Measurements from ENCODE around the gene PPIL6. TPM values are rescaled to one million over a fixed set of nuclear protein-coding genes. Genes with fewer than 3 reads are reported as not detected.

Gene PPIL6
- total and polyA plus RNA-seq, 2 experiments from 2014 or later, result 1.7 TPM

GRCh38 chr6:109472132-109472995, 31.9 kb upstream of the PPIL6 start:
- peaks cover 43% of the 10 kb centered on the region for H3K79me2 ChIP-seq (replicated peaks; ENCODE audit: insufficient read depth)
- H3F3A ChIP-seq (replicated peaks; ENCODE audit: low read depth), result no peaks in the 10 kb centered on the region
- no peak overlapping the region for H3K27ac ChIP-seq (ENCODE audit: low read depth)
- H3K4me1 Mint-ChIP-seq, result no peaks in the 10 kb centered on the region
- peaks cover 88% of the 10 kb centered on the region for H3K36me3 Mint-ChIP-seq (ENCODE audit: low read depth)
- H4K20me1 ChIP-seq (replicated peaks; ENCODE audit: insufficient read depth), result peaks cover 25% of the 10 kb centered on the region
- no peak for DNase-seq (ENCODE audit: low spot score)
- no peak overlapping the region for H3K4me3 Mint-ChIP-seq
- TF ChIP-seq CTCF (conservative IDR thresholded peaks at IDR 0.05; ENCODE audit: low read depth in 2 of 2), result no peak
- TF ChIP-seq, protein P1, sequence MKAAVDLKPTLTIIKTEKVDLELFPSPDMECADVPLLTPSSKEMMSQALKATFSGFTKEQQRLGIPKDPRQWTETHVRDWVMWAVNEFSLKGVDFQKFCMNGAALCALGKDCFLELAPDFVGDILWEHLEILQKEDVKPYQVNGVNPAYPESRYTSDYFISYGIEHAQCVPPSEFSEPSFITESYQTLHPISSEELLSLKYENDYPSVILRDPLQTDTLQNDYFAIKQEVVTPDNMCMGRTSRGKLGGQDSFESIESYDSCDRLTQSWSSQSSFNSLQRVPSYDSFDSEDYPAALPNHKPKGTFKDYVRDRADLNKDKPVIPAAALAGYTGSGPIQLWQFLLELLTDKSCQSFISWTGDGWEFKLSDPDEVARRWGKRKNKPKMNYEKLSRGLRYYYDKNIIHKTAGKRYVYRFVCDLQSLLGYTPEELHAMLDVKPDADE (IDR thresholded peaks at IDR 0.05), result no peak
- TF ChIP-seq, protein P2, sequence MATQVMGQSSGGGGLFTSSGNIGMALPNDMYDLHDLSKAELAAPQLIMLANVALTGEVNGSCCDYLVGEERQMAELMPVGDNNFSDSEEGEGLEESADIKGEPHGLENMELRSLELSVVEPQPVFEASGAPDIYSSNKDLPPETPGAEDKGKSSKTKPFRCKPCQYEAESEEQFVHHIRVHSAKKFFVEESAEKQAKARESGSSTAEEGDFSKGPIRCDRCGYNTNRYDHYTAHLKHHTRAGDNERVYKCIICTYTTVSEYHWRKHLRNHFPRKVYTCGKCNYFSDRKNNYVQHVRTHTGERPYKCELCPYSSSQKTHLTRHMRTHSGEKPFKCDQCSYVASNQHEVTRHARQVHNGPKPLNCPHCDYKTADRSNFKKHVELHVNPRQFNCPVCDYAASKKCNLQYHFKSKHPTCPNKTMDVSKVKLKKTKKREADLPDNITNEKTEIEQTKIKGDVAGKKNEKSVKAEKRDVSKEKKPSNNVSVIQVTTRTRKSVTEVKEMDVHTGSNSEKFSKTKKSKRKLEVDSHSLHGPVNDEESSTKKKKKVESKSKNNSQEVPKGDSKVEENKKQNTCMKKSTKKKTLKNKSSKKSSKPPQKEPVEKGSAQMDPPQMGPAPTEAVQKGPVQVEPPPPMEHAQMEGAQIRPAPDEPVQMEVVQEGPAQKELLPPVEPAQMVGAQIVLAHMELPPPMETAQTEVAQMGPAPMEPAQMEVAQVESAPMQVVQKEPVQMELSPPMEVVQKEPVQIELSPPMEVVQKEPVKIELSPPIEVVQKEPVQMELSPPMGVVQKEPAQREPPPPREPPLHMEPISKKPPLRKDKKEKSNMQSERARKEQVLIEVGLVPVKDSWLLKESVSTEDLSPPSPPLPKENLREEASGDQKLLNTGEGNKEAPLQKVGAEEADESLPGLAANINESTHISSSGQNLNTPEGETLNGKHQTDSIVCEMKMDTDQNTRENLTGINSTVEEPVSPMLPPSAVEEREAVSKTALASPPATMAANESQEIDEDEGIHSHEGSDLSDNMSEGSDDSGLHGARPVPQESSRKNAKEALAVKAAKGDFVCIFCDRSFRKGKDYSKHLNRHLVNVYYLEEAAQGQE (IDR thresholded peaks at IDR 0.05; ENCODE audit: unreplicated experiment), result no peak
- no peak for TF ChIP-seq NANOG (IDR thresholded peaks at IDR 0.05; ENCODE audit: borderline replicate concordance)
- TF ChIP-seq ZNF331 (CRISPR knock-in tag; IDR thresholded peaks at IDR 0.05; ENCODE audit: low read depth), result no peak
- no peak for TF ChIP-seq POLR2AphosphoS5 (IDR thresholded peaks at IDR 0.05; ENCODE audit: low read depth)
- no peak for TF ChIP-seq STAT1 (IDR thresholded peaks at IDR 0.05; ENCODE audit: unreplicated experiment)
- TF ChIP-seq EZH2 (IDR thresholded peaks at IDR 0.05; ENCODE audit: low read depth, unreplicated experiment), result no peak
- no peak for TF ChIP-seq JUNB (IDR thresholded peaks at IDR 0.05; ENCODE audit: unreplicated experiment)
- TF ChIP-seq ZNF114 (CRISPR knock-in tag; IDR thresholded peaks at IDR 0.05), result no peak
- TF ChIP-seq EZH2phosphoT487 (IDR thresholded peaks at IDR 0.05; ENCODE audit: unreplicated experiment), result no peak
- peaks cover 52% of the 10 kb centered on the region for H3K36me3 ChIP-seq (ENCODE audit: insufficient read depth)
- H3K27me3 Mint-ChIP-seq (ENCODE audit: insufficient read depth, low read depth, poor library complexity), result peaks cover 2% of the 10 kb centered on the region
- no peak for ATAC-seq
- no peaks in the 10 kb centered on the region for H3K9me3 Mint-ChIP-seq
- H3K4me3 ChIP-seq, result no peak overlapping the region
- no peak overlapping the region for H3K4me2 ChIP-seq
- no peak overlapping the region for H3K27ac Mint-ChIP-seq
- no peak overlapping the region for H2AFZ ChIP-seq
- H3K27me3 ChIP-seq (ENCODE audit: insufficient read depth), result no peaks in the 10 kb centered on the region
- H3K9me2 ChIP-seq (ENCODE audit: insufficient read depth), result no peaks in the 10 kb centered on the region
- peaks cover 4% of the 10 kb centered on the region; the same call in 1 of the 2 replicates for H3K4me1 ChIP-seq (ENCODE audit: insufficient read depth)
